Activated CD4-positive, alpha-beta T cell treated with anti-CD3 and anti-CD28 coated beads, Interleukin-2, amount 50 U/mL, for 16 hours (primary cell): Measurements from ENCODE around the gene SOX10.
"Not testable (repeated sequence)": the region's sequence is repeated elsewhere in the genome, so short reads cannot be mapped to it uniquely, and the experiment has no call there.

ENCODE experiments used
- DNase-seq: peaks from one replicate; pipeline ENCODE4 v3.0.0-alpha.2; 2020

Gene SOX10

GRCh38 chr22:37985751-37986281 is 1.5 kb upstream of the SOX10 start:
- DNase-seq, result no peak

GRCh38 chr22:37985050-37985585 is 763 bp upstream of the SOX10 start:
- no peak for DNase-seq

- no peak for DNase-seq
Observed at GRCh38 chr22:37982938-37983859, 1.2 kb downstream of the SOX10 start.

GRCh38 chr22:37982151-37982785 is 2.1 kb downstream of the SOX10 start:
- DNase-seq, result no peak

GRCh38 chr22:37981282-37982011 is 2.9 kb downstream of the SOX10 start:
- DNase-seq, result no peak

- DNase-seq, result no peak
Observed at GRCh38 chr22:37979782-37980181, 4.6 kb downstream of the SOX10 start.

GRCh38 chr22:37976547-37976946 is 7.8 kb downstream of the SOX10 start:
- no peak for DNase-seq

GRCh38 chr22:37976022-37976421 is 8.3 kb downstream of the SOX10 start:
- not testable (repeated sequence) for DNase-seq

GRCh38 chr22:37975153-37975552 is 9.2 kb downstream of the SOX10 start:
- no peak for DNase-seq

GRCh38 chr22:37973271-37974170 is 10.8 kb downstream of the SOX10 start:
- no peak for DNase-seq

GRCh38 chr22:37972527-37972926 is 11.8 kb downstream of the SOX10 start:
- DNase-seq, result no peak

- no peak for DNase-seq
Observed at GRCh38 chr22:37971475-37972434, 12.6 kb downstream of the SOX10 start.

GRCh38 chr22:37970864-37971263 is 13.5 kb downstream of the SOX10 start:
- no peak for DNase-seq

- DNase-seq, result no peak
Observed at GRCh38 chr22:37968452-37969251, 15.7 kb downstream of the SOX10 start.

GRCh38 chr22:37967637-37968451 is 16.5 kb downstream of the SOX10 start:
- no peak for DNase-seq

GRCh38 chr22:37967147-37967546 is 17.2 kb downstream of the SOX10 start:
- DNase-seq, result no peak

GRCh38 chr22:37965940-37966664 is 18.3 kb downstream of the SOX10 start:
- DNase-seq, result no peak

- no peak for DNase-seq
Observed at GRCh38 chr22:37961062-37961461, 23.3 kb downstream of the SOX10 start.
